ENCODE results near the gene LHPP. TPM values are rescaled to one million over a fixed set of nuclear protein-coding genes. Genes with fewer than 3 reads are reported as not detected.

LHPP gene
- total RNA-seq, 1 donor, result 12.5 TPM

DNA sequence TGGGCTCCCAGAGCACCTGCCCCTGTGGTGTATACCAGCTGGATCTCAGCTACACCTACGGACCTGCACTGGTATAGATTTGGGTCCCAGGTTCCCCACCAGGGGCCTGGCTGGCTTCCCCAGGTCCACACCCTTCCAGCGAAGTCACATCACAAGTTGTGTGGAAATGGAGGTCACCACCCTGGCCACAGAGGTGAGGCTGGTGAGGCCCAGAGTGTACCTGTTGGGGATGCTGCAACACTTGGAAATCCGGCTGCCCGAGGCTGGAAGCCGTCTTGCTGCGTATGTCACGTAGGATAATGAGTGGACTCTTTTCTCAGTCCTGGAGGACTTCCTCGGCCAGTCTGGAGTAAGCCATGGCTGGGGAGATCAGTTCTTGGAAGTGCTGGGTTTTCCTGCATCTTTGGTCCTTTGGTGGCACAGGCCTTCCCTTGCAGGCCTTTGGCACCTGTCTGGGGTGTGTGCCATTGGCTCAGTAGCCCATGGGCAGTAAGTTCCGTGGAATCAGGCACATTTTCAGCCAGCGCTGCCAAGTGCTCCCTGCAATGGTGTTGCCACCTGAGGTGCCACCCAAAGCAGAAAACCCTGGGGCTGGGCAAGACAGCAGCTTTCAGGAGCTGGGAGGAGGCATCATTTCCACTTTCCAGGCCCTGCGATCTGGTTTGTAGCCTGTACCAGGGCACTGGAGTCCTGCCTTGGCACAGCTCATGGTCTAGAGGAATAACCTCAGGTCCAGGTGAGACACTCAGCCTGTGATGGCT, 97.9 kb downstream of the LHPP start:
- TF ChIP-seq, protein P1, sequence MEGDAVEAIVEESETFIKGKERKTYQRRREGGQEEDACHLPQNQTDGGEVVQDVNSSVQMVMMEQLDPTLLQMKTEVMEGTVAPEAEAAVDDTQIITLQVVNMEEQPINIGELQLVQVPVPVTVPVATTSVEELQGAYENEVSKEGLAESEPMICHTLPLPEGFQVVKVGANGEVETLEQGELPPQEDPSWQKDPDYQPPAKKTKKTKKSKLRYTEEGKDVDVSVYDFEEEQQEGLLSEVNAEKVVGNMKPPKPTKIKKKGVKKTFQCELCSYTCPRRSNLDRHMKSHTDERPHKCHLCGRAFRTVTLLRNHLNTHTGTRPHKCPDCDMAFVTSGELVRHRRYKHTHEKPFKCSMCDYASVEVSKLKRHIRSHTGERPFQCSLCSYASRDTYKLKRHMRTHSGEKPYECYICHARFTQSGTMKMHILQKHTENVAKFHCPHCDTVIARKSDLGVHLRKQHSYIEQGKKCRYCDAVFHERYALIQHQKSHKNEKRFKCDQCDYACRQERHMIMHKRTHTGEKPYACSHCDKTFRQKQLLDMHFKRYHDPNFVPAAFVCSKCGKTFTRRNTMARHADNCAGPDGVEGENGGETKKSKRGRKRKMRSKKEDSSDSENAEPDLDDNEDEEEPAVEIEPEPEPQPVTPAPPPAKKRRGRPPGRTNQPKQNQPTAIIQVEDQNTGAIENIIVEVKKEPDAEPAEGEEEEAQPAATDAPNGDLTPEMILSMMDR (IDR thresholded peaks at IDR 0.05; ENCODE audit: insufficient read depth, low read depth, low read length), result no peak
- H3K4me3 ChIP-seq (ENCODE audit: low read depth, low read length), result no peak overlapping the region
- DNase-seq (ENCODE audit: low read depth), result no peak

- TF ChIP-seq, protein P1 (IDR thresholded peaks at IDR 0.05; ENCODE audit: insufficient read depth, low read depth, low read length), result no peak
- DNase-seq (ENCODE audit: low read depth), result peak; percentile 92
- H3K4me3 ChIP-seq (ENCODE audit: low read depth, low read length), result no peak overlapping the region
Observed at GRCh38 chr10:124560377-124561105, 98.9 kb downstream of the LHPP start.

DNA sequence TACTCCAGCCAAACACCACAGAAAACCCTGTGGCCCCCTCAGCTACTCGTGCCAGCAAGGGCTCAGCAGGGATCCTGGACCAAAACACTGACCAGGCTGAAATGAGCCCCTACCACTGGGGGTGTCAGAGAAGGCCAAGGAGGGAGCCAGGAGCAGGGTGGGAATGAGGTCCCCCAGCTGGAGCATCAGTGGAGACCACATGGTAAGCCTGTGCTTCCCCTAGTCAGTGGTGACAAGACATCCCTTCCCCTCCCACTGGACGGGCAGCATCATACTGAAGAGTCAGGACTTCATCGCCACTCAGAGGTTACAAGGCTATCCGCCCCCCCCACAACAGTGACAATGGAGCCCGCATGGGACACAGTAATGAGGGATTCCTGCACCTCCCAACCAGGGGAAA, 99.6 kb downstream of the LHPP start:
- no peak overlapping the region for H3K4me3 ChIP-seq (ENCODE audit: low read depth, low read length)
- TF ChIP-seq, protein P1 (IDR thresholded peaks at IDR 0.05; ENCODE audit: insufficient read depth, low read depth, low read length), result no peak
- no peak for DNase-seq (ENCODE audit: low read depth)

DNA sequence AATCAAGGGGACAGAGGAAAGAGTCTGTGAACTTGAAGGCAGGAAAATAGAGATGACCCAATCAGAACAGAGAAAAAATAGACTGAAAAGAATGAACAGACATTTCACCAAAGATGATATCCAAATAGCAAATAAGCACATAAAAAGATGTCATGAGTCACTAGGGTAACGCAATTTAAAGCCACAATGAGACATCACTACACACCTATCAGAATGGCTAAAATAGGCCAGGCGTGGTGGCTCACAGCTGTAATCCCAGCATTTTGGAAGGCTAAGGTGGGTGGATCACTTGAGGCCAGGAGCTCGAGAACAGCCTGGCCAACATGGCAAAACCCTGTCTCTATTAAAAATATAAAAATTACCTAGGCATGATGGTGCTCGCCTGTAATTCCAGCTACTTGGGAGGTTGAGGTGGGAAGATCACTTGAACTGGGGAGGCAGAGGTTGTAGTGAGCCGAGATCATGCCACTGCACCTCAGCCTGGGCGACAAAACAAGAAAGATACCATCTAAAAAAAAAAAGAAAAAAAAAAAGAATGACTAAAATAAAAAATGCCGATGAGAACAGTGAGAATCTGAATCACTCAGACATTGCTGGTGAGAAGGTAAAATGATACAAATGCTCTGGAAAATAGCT, 100.9 kb downstream of the LHPP start:
- peak; percentile 50 for DNase-seq (ENCODE audit: low read depth)
- H3K4me3 ChIP-seq (ENCODE audit: low read depth, low read length), result no peak overlapping the region

DNA sequence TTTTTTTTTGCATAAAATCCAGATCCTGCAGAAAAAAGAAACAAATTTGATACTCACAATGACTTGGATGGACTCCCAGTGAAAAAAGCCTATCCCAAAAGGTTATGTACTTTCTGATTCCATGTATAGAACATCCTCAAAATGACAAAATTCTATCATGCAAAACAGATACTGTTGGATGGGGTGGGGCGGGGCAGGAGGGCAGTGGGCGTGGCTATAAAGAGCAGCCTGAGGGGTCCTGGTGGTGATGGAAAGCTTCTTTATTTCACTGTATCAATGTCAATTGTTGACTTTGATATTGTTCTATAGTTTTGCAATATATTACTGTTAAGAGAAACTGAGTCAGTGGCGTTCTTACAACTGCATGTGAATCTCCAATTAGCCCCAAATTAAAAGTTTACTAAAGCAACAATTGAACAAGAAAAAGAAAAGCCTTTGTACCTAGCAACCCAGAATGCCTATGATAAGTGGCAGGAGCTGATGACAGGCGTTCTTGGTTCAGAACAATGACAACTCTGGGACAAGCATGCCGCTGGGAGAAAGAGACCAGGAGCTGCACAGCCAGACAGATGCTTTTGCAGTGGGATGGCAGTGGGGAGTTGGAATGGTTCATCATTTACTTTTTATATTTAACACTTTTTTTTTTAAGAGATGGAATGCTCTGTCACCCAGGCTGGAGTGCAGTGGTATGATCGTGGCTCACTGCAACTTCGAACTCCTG, 101.9 kb downstream of the LHPP start:
- TF ChIP-seq, protein P1 (IDR thresholded peaks at IDR 0.05; ENCODE audit: insufficient read depth, low read depth, low read length), result no peak
- no peak for DNase-seq (ENCODE audit: low read depth)
- no peak overlapping the region for H3K4me3 ChIP-seq (ENCODE audit: low read depth, low read length)

More for the DNA sequence above, 100.9 kb downstream of the LHPP start:
- TF ChIP-seq, protein P1 (IDR thresholded peaks at IDR 0.05; ENCODE audit: insufficient read depth, low read depth, low read length), result no peak

DNA sequence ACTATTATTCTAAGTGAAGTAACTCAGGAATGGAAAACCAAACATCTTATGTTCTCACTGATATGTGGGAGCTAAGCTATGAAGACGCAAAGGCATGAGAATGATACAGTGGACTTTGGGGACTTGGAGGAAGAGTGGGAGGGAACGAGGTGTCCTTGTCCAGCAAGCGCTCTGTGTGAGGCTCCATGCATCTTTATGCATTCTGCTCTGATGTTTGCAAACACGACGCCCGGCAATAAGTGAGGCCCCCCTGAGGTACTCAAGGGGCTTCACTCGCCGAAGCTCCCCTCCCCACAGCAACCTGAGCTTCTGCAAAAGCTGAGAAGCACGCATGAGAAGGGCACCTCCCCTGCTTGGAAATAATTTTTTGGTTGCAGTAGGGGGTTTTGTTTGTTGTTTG, 103.3 kb downstream of the LHPP start:
- TF ChIP-seq, protein P1 (IDR thresholded peaks at IDR 0.05; ENCODE audit: insufficient read depth, low read depth, low read length), result no peak
- H3K4me3 ChIP-seq (ENCODE audit: low read depth, low read length), result no peak overlapping the region
- DNase-seq (ENCODE audit: low read depth), result no peak

Measured in fibroblast of villous mesenchyme (primary cell).